Left ventricle myocardium superior (tissue), 1 donor: Measurements from ENCODE around the gene FCHSD1. TPM values are rescaled to one million over a fixed set of nuclear protein-coding genes. Genes with fewer than 3 reads are reported as not detected.

Experiments
- ATAC-seq: fragments of 200-7000 bp; cut with Tn5 transposase; one replicate; pipeline ENCODE4 v1.9.1; 2020; ENCODE audit warnings: mild to moderate bottlenecking, moderate library complexity
- DNase-seq: peaks from one replicate; pipeline ENCODE4 v3.0.0-alpha.2; 2020
- intact Hi-C: fragments of 100-400 bp; cut with micrococcal nuclease; formaldehyde crosslinking; loops from one replicate; pipeline ENCODE4 v1.11.0; 2022
- long read RNA-seq: library from polyadenylated mRNA; unstranded; transcript quantifications from one replicate; pipeline ENCODE4 v2.0.0, GENCODE V29; 2021
- total RNA-seq: library from RNA; stranded (reverse); fragmentation: NEBNext Ultra II Directional; extraction: Animal tissue kit (Norgen Biotek cat#: 25700); gene quantifications from one replicate; pipeline ENCODE4 v1.2.1, GENCODE V29; 2021
- donor health status: DM: no; HTN: yes; CAD: no; lungs with severe emphysema.

The FCHSD1 gene
- total RNA-seq, result 3.7 TPM
- long read RNA-seq, partial matches to known transcripts, result 4 of 5 reads
- long read RNA-seq, other reads (novel, unspliced or antisense), result 1 of 5 reads

DNA sequence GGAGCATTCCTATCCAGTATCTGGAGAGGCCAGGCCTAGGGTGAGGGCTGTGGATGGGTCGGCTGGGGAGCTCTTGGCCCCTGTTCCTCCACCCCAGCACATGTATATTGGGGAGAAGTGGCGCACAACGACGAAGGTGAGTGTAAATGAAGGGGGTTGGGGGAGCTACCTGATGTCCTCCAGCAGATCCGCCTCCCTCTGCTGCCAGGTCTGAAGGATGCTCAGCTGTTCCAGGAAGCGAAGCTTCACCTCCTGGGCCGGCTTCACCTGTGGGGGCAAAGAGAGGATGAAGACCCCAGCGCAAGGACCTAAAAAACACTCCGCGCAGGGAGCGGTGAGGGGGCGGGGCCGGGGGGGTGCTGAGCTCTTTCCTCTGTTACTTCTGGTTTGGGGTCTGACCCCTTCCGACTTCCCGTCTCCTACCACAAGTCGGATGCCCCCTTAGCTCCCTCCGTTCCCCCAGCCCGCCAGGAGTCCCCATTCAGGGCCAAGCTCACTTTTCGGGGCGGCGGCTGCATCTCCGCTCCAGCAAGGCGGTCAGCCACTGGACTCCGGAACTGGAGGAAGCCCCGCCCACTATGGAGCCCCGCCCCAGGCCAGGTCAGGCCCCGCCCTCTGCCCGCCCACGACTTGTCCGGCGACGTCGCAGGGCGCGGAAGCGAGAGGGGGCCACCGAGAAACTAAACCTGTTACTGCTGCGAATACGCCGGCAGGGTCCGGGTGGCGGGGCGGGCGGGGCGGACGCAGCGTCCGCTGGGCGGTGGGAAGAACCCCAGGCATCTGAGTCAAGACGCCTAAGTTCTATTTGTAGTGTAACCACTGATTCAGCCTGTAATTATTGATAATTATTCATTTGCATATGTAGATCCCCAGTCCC, at the start of gene FCHSD1:
Gene FCHSD1, minus strand, starts transcription at position 568 of the 877 bp plus-strand sequence. Its CDS starts 50 bp downstream, at position 518.
- ATAC-seq, result peak; percentile 96
- intact Hi-C loops, result no loop called here
- peak; percentile 91 for DNase-seq

- no peak for DNase-seq
- no peak for ATAC-seq
- intact Hi-C loops, result loop anchor here (5.0 kb wide), 1 partner anchor 260 kb away; the partner anchor contains the start of gene PCDH12
Observed at GRCh38 chr5:141697586-141697985, 46.4 kb upstream of the FCHSD1 start.

- intact Hi-C loops, result loop anchor here (5.0 kb wide), 1 partner anchor 261 kb away; the partner anchor contains the start of gene PCDH12
Observed at GRCh38 chr5:141696431-141696830, 45.2 kb upstream of the FCHSD1 start.

GRCh38 chr5:141695627-141696215, 44.5 kb upstream of the FCHSD1 start:
- ATAC-seq, result peak; percentile 88
- intact Hi-C loops, result loop anchor here (5.0 kb wide), 1 partner anchor 262 kb away; the partner anchor contains the start of gene PCDH12
- peak; percentile 78 for DNase-seq

More at GRCh38 chr5:141696431-141696830, 45.2 kb upstream of the FCHSD1 start:
- ATAC-seq, result no peak
- no peak for DNase-seq

- intact Hi-C loops, result no loop called here
Observed at GRCh38 chr5:141694479-141694878, 43.3 kb upstream of the FCHSD1 start.

GRCh38 chr5:141692919-141693725, 41.9 kb upstream of the FCHSD1 start:
- no peak for ATAC-seq
- DNase-seq, result no peak
- intact Hi-C loops, result no loop called here

More at GRCh38 chr5:141694479-141694878, 43.3 kb upstream of the FCHSD1 start:
- ATAC-seq (no peak), DNase-seq (no peak)

- DNase-seq, result no peak
- intact Hi-C loops, result no loop called here
- ATAC-seq, result no peak
Observed at GRCh38 chr5:141692533-141692888, 41.3 kb upstream of the FCHSD1 start.

- DNase-seq, result peak; percentile 91
Observed at GRCh38 chr5:141691867-141692532, 40.8 kb upstream of the FCHSD1 start.

GRCh38 chr5:141691286-141691866, 40.2 kb upstream of the FCHSD1 start:
- intact Hi-C loops, result no loop called here
- ATAC-seq (no peak), DNase-seq (no peak)

More at GRCh38 chr5:141691867-141692532, 40.8 kb upstream of the FCHSD1 start:
- intact Hi-C loops, result no loop called here
- peak; percentile 90 for ATAC-seq

DNA sequence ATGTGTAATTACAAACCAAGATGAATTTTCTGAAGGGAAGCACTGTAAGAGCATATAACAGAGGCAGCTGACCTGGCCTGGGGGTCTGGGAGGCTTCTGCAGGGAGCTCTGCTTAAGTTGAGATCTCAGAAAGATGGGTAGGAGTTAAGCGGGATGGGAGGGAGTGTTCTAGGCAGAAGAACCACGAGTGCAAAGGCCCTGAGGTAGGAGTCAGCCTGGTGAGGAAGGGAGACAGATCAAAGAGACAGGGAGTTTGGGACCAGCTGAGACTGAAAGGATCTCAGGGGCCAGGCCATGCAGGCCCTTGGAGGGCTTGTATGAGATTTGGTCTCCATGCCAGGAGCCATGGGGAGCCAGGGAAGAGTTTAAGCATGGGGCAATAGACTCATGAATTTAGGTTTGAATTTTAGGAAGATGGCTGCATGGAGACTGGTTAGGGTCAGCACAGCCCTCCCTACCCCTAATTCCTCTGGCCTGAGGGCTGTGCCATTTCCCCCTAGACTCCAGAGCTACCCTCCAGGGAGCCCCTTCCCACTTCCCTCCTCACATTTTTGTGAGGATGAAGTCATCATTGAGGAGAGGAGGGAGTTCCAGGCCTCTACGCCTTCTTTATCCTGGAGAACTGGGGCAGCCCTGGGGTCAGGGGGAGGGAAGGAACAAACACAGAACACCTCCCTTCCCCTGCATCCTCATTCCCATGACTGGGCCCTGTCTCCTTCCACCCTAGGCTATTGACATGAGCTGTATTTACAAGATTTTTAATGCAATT, 35.6 kb upstream of the FCHSD1 start:
- DNase-seq, result no peak
- no peak for ATAC-seq
- intact Hi-C loops, result no loop called here

GRCh38 chr5:141685591-141685990, 34.4 kb upstream of the FCHSD1 start:
- intact Hi-C loops, result no loop called here
- DNase-seq, result no peak
- ATAC-seq, result no peak

DNA sequence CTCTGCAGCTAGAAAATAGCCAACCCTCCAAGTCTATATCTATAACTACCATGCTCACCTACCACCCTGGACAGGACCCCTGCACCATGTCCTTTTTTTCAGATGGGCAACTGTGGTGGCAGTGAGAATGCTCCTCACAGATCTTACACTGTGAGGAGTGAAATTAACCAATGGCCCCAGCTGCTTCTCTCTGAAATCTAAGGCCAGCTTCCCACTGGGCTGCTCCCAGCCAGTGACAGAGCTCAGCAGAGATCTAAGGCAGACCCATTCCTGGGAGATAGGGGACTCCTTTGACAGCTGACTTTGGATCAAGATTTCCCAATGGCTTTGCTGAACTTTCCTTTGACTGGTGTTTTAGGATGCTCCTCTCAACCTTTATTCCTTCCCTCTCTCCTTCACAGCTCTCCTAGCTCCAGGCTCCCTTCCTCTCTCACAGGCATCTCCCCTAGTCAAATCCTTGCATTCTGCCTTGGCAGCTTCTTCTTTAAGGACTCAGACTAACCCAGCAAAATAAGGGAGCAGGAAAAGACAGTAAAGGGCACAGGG, 32.5 kb upstream of the FCHSD1 start:
- DNase-seq (no peak), ATAC-seq (no peak)
- intact Hi-C loops, result no loop called here

DNA sequence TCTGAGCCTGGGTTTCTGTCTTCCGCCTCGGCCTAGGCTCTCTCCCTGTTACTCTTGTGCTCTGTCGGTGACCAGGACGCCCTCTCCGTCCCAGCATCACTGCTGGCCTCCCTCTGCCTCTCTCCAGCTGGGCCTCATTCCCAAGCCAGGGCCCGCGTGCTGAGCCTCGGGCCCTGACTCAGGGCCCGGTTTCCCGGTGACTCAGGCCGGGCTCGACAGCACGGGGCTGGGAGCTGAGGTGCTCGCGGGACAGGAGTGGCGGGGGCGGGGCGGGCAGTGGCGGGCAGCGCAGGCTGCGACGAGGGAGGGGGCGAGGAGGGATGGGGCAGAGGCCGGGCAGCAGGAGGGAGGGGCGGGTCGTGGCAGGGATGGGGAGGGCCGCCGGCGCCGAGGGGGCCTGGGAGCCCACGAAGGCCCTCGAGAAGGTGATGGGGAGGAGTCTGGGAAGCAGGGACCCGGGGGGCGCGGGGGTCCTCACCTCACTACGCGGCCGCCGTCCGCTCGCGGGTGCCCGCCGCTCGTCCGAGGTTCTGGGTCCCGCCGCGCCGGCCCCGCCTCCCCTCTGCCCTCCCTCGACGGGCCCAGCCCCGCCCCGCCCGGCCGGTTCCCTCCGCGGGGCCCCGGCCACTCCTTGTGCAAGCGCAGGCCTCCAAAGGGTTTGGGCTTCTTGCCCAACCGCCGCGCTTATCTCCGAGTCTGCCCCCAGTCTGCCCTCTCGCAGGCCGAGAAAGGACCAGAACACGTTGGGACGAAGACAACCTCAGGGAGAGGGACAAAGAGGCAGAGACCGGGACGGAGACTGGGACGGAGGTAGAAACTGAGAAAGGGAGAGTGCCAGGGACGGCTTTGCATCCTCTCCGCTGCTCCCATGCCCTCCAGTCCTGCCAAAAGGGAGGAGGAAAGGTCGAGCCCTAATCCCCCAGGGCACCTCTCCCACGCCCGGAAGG, 30.8 kb upstream of the FCHSD1 start, which contains the start of gene ARAP3:
Gene ARAP3, minus strand, starts transcription at position 536 of the 947 bp plus-strand sequence. CDS start 1,744 bp downstream, outside the sequence.
- DNase-seq, result peak; percentile 94
- peak; percentile 95 for ATAC-seq
- intact Hi-C loops, result no loop called here

DNA sequence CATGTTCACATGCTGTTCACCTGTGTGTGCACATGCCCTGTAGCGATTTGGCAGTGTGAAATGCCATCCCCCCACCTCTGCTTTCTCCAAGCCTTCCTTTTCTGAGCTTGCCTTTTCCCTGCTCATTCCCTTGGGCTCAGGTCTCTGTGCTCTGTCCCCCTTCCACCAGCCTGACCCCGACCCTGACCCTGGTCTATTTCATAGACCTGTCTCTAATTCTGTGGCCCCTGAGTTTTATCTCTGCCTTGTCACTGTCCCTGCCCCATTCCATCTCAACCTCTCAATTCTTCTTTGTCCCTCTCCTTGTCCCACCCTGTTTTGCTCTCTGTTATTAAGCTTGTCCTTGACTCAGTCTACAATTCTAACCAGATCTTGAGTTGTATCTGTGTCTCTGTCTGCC, 30.1 kb upstream of the FCHSD1 start:
- ATAC-seq (no peak), DNase-seq (no peak)
- intact Hi-C loops, result no loop called here

DNA sequence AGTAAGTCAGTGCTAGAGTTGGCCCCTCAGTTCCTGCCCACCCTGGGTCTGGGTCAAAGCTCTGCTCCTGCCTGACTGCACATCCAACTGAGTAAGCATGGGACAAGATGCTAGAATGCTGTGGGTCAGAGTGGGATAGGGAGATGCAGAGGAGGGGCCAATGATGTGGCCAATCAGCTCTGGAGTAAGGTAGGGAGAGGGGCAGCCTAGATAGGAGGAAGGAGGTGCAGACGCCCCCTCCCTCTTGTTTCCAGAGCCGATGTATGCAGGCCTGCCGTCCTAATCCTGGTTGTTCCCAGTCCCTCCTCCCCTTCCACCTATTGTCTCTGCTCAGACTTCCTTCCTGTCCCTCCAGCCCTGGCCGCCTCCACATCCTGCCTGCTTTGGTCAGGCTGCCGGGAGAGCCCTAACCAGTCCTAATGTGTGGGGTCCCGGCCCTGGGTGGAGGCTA, 29.6 kb upstream of the FCHSD1 start:
- DNase-seq (peak; percentile 71), ATAC-seq (peak; percentile 47)
- intact Hi-C loops, result no loop called here

- intact Hi-C loops, result no loop called here
- DNase-seq, result no peak
- no peak for ATAC-seq
Observed at GRCh38 chr5:141680178-141680577, 29.0 kb upstream of the FCHSD1 start.
